Mammary epithelial cell (primary cell): ENCODE data around the gene POLR1B.

Experiments used
- CTCF ChIP-seq, 2 donors: IDR thresholded peaks in 1 of 2; conservative IDR thresholded peaks in 1 of 2; 2 replicates each; pipeline ENCODE4 v1.5.1; 2011 to 2012; ENCODE audit warnings: inconsistent platforms in 2 of 2, low read length in 2 of 2, mild to moderate bottlenecking in 2 of 2, control low read depth in 1 of 2, low read depth in 1 of 2; ENCODE audit not compliant: insufficient read depth in 1 of 2; ENCODE audit errors: extremely low read depth in 1 of 2
- EZH2 ChIP-seq: IDR thresholded peaks from 2 replicates; pipeline ENCODE4 v1.6.1; 2012; ENCODE audit warnings: low read length, inconsistent platforms, borderline replicate concordance

GRCh38 chr2:112606547-112606946 lies 64.3 kb downstream of the POLR1B start:
- no peak for TF ChIP-seq CTCF (conservative IDR thresholded peaks at IDR 0.05 in 1 of 2, IDR thresholded peaks at IDR 0.05 in 1 of 2; ENCODE audit: extremely low read depth in 1 of 2, insufficient read depth in 1 of 2, low read depth in 1 of 2, low read length in 2 of 2)
- TF ChIP-seq EZH2 = no peak
